Measurements from ENCODE around the gene NACC2. TPM values are rescaled to one million over a fixed set of nuclear protein-coding genes. Genes with fewer than 3 reads are reported as not detected.

NACC2 gene
- polyA plus RNA-seq, 12 donors = 4.9 to 60.9 (median 9.1) TPM

GRCh38 chr9:135998016-135998380, 97.1 kb downstream of the NACC2 start:
- no peak for DNase-seq

GRCh38 chr9:135997090-135998015, 97.7 kb downstream of the NACC2 start:
- DNase-seq = no peak

GRCh38 chr9:135995816-135996215, 99.3 kb downstream of the NACC2 start:
- no peak for DNase-seq

- no peak for DNase-seq
These were observed 100.4 kb downstream of the NACC2 start for GRCh38 chr9:135994501-135995192.

DNA sequence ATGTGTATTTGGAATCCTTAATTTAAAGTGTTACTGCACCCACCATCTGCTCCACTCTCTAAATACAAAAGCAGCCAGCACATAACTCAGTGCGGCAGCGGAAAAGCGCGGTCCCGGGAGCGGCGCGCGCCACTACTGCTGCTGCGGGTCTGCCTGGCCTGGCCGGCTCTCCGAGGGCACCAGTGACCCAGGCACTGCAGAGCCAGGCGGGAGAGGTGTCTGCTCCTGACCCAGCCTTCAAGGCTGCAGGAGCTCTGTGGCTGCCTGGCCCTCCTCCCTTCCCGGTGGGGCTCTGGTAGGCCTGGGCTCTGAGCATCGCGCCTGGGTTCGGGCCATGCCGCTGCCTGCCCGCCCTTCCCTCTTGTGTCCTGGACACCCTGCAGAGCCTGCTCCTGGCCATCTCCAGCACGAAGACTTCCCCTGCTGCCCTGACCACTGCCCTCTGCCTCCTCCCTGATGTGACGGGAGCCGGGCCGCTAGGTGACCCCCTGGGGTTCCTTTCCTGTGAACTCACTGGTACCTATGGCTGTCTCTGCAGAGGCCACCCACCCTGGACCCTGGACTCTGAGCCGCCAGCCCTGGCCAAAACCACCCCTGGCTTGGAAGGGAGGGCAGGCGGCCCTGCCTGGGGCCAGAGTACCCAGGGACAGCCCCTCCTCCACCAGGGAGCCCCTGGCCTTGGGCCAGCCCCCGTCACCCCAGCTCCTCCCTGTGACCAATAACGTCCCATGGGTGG, 101.2 kb downstream of the NACC2 start:
- DNase-seq = no peak

GRCh38 chr9:135993409-135993742, 101.7 kb downstream of the NACC2 start:
- no peak for DNase-seq

DNA sequence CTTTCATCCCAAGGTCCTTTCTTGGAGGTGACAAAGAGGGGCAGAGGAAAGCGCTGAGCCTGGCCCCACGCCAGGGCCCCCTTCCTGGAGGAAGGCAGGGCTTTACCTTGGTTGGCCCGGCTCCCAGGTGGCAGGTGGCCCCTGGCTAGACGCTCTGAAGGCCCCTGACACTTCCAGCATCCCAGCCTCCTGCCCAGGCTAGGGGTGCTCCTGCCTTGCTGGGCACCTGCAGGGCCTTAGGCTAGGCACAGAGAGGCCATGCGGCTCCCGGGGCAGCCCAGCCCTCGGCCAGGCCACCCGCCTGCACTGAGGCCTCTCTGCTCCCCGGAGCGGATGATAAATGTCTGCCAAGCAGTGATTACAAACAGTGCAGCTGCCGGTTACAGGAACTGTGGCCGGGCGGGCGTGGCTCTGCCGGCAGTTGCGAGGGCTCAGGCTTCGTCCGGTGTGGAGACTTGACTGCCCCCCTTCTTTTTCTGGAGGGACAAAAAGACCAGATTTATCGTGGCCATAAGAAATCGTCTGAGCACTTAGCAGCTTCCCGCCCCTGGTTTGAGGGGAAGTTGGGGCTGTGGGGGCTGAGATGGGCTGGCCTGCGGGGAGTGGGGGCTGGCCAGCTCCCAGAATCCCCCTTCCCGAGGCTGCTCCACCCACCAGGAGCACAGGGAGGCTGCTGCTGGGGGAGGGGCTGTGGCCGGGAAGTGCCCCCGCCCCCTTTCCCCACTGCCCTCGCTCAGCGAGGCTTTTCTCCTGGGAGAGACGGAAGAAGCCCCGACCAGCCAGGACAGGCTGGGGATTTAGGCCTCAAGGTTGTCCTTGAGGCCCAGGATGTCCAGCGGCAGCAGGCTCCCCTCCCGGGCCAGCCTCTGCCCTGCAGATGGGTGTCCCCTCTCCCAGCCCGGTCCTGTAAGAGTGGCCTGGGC, 102.3 kb downstream of the NACC2 start:
- DNase-seq = peak; percentile 88

GRCh38 chr9:135991771-135992170, 103.3 kb downstream of the NACC2 start:
- no peak for DNase-seq

GRCh38 chr9:135990468-135991429, 104.3 kb downstream of the NACC2 start:
- peak; percentile 74 for DNase-seq

GRCh38 chr9:135989722-135990467, 105.2 kb downstream of the NACC2 start:
- no peak for DNase-seq

GRCh38 chr9:135989157-135989556, 105.9 kb downstream of the NACC2 start:
- DNase-seq = no peak

- DNase-seq = no peak
These were observed 106.6 kb downstream of the NACC2 start for GRCh38 chr9:135988493-135988892.

DNA sequence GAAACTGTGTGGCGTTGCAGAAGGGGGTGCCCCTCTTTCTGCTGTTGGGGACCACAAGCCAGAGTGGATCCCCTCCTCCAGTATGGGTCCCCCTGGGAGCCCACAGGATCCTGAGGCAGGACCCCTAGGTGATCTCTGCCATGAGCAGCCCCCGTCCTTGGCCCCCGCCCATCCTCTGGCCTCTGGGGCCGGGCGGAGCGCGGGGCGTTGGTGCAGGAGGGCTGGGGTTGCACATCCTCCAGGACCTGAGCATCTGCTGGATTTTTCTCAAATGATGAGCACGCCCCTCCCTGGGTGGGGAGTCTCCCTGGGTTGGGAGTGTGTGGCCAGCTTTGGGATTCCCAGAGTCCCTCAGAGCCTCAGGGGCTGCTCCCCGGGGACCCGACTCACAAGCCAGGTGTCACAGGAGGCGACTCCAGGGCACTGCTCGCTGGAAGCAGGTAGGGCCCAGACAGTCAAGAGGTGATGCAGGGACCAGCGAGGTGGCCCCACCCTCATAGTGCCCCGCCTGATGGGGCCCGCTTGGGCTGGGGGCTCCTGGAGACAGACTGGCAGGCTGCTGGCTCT, 107.2 kb downstream of the NACC2 start:
- no peak for DNase-seq

- DNase-seq = no peak
These were observed 108.5 kb downstream of the NACC2 start for GRCh38 chr9:135986605-135987004.

- DNase-seq = no peak
These were observed 109.2 kb downstream of the NACC2 start for GRCh38 chr9:135985889-135986288.

DNA sequence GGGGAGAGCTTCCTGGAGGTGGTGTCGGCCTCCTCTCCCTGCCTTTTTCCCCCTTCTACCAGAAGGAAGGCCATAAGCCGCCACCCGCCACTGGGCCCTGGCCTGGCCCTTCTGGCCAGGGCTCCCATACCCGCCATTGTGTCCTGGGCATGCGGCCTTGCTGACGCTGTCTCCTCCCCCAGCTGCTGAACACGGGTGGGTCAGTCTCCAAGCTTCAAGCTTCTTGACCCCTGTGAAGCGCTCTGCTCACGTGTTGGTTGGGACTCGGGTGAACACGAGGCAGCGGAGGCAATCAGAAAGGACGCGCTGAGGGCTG, 109.7 kb downstream of the NACC2 start:
- no peak for DNase-seq

DNA sequence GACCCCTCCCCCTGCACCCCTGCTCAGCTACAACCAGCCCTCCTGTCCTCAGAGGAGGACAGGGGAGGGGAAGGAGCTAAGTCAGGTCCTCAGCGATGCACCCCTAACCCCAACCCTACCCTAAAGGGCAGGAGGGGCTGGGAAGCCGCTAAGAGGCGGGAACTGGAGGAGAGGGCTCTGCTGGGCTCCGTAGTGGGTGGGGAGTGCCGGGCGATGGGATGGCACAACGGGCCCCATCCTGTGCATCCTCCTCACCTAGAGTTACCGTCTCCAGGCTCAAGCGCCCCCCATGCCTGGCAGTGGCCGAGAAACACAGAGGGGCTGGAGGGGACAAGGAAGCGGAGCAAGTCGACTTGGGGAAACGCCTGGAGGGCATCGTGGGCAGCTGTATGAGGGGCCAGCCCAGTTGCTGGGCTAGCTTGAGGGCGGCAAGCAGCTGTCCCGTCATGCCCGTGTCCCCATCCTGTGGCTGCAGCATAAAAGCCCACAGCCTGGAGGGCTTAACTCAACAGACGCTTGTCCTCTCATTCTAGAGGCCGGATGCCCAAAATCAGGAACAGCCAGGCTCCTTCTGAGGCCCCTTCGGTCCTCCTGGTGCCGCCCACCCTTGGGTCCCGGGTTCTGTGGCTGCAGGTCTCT, 110.9 kb downstream of the NACC2 start:
- no peak for DNase-seq

DNA sequence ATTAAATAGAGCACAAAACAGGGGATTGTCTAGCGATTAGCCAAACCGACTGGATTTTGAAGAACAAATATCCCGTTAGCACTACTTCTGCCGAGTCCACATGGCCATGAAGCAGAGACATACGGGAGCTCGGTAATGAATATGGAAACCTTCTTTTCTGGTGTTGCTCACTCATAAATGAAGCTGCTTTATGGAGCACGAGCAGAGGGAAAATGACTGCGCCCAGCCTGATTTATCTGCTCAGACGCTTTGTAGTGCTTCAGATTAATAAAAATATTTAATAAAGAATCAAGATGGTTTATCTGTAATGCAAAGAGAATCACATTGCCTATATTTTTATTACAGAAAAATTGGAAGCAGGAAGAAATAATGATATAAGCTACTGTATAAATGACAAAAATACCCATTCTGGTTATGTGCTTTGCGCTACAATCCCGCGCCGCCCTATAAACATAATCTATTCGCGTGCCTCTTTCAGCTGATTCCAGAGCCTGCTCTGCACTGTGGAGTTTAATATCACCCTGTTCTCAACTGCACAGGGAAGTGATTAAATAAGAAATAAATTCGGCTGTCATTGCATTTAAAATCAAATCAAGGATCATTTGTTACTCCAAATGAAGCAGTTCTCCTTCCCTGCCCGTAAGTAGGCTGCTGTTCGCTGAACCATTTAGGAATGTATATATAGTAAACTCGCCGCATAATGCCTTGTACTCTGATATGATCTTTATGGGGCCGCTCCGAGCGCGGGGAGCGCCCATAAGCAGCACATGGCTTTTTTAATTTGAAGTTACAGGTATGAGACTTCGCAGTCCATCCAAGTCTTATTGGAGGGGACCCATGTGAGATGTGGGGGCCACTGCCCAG, 111.6 kb downstream of the NACC2 start:
- DNase-seq = no peak
